SK-MEL-5 (cell line): Measurements from ENCODE around the gene TAS2R60. TPM values are rescaled to one million over a fixed set of nuclear protein-coding genes. Genes with fewer than 3 reads are reported as not detected.
"Not testable (repeated sequence)": the region's sequence is repeated elsewhere in the genome, so short reads cannot be mapped to it uniquely, and the experiment has no call there.

ENCODE experiments used
- DNase-seq: peaks from one replicate; pipeline ENCODE4 v3.0.0-alpha.2; 2016; ENCODE audit warnings: low read depth, low spot score
- in situ Hi-C: cut with HindIII; loops from 2 replicates; pipeline ENCODE4 v1.10.0; 2016; ENCODE audit warnings: low sequenced_read_pairs, high pct_unique_total_duplicates, low pct_unique_long_range_greater_than_20kb
- total RNA-seq: library from RNA; depleted of rRNA; stranded (reverse); fragments of >200 nt; shearing (Covaris generic); gene quantifications from 2 replicates; pipeline ENCODE4 v1.2.3, GENCODE V29; 2014

TAS2R60 gene
- total RNA-seq, 1 experiment from 2014 or later, result not detected

- in situ Hi-C loops, result no loop called here
- DNase-seq, result no peak
Measured at GRCh38 chr7:143407287-143408251, 35.7 kb upstream of the TAS2R60 start.

DNA sequence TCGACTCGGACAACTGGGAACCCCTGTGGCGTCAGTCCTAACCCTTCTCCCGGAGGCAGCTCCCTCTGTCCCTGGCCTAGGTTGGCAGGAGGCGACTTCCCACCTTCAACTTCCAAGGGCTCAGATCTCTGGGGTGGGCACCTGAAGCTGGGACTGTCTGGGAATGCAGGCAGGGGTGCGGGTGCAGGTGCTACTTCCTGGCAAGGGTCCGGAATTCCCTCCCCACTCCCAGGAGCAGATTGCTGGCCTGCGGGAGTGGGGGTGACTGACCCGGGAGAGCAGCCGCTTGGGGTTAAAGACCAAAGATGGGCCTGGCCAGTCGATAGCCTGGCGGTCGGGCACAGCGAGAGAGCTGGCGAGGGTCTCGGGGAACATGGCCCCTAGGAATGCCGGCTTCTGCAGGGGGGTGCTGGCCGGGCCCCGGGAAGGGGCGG, 35.0 kb upstream of the TAS2R60 start:
- no peak for DNase-seq
- in situ Hi-C loops, result no loop called here

- in situ Hi-C loops, result no loop called here
- no peak for DNase-seq
Measured at GRCh38 chr7:143408686-143409561, 34.3 kb upstream of the TAS2R60 start, which contains the start of gene EPHA1. Gene EPHA1 (minus strand): TSS chr7:143408856. CDS start chr7:143408805, 51 bp downstream.

DNA sequence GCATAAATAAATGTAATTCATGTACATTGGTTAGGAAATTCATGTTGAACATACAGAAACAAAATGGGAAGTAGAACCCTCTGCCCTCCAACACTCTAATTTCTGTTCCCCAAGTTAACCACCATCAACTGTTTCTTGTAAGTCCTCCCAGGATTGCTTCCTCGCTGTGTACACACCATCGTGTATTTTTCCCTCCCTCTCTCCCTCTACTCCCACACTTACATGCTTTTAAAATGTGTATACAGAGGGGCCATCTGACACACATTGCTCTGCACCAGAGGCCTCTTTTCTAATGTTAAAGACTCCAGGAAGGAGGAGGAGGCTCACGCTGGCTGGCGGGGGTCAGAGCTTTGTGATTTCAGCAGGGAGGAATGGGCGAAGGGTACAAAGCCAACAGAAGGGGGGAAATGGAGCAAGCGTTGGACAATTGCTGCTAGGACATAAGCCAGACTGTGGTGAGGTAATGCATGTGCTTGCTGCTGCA, 32.7 kb upstream of the TAS2R60 start:
- no peak for DNase-seq
- in situ Hi-C loops, result no loop called here

DNA sequence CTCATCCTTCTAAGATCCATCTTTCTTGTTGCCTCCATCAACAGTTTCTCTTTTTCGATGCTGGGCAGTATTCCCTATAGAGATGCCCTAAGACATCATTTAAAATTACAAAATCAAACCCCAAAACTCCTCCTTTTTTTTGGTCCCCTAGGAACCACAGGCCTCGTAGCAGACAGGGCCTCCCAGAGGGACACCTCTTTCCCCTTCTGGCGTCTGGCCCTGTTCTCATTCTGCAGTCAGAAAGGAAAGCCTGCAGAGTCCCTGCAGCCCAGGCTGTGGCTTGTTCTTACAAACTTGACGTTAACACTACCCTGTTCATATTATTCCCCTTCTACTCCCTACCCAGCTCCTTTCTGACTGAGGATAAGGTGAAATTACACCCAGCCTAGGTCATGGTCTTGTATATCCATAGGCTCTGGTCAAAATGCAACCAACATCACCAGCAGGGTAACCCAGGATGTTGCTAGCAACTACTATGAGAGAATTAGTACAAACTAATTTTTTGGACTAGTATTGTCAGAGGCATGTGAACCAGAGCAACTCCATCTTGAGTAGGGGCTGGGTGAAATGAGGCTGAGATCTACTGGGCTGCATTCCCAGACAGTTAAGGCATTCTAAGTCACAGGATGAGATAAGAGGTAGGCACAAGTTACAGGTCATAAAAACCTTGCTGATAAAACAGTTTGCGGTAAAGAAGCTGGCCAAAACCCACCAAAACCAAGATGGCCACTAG, 31.1 kb upstream of the TAS2R60 start:
- in situ Hi-C loops, result no loop called here
- DNase-seq, result no peak

DNA sequence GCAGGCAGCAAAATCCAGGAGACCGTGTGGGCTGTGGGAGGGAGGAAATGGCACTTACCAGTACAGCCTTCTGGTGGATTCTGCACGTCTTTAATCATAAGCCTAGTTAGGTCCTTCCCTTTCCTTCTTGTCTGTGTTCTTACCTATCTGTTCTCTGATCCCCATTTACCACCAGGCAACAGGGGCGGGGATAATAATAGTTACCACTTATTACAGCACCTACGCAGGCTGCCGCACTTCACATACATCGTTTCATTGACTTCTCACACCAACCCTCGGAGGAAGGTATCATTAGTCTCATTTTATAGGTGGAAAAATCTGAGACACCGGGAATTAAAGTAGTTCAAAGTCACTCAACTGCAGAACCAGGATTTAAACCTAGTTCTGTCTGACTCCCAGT, 30.1 kb upstream of the TAS2R60 start:
- no peak for DNase-seq
- in situ Hi-C loops, result no loop called here

DNA sequence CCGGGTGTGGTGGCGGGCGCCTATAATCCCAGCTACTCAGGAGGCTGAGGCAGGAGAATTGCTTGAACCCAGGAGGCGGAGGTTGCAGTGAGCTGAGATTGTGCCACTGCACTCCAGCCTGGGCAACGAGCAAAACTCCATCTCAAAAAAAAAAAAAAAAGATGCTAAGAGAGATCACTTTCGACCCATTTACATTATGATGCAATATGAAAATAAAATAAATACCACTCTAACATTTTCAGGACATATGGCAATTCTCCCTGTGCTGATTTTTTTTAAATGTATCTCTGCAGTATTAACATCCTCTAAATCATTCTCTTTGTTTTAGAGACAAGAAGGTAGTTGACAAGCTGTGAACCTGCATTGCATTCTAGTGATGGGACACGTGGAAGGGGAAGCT, 28.0 kb upstream of the TAS2R60 start:
- DNase-seq, in situ Hi-C loops: not testable (repeated sequence)

DNA sequence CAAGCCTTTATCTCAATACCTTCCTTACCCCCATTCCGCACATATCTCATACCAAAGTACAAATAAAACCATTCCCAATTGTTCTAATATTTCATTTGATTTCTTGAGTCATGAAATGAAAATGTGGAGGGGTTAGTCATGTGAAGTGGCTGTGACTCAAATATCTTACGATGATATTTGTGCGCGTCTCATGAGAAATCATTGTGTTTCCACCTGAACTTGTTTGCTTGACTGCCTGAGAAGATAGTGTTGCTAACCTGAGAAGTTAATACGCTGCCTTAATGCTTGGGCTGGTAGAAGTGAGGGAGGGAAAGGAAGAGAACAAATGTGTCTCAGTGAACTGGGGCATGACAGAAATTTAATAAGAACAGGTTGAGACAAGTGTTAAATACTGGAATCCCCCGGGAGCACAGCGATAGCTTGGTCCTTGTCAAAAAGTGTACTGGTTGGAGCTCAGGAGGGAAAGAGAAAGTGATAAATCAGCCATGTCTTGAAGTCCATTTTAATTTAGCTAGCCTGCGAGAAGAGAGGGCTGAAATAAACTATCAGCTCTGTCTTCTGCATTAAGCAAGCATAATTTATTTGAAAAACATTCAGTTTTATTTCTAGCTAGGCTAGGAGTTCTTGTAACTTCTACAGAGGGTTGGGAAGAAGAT, 27.4 kb upstream of the TAS2R60 start:
- in situ Hi-C loops, result no loop called here

GRCh38 chr7:143416565-143417149, 26.6 kb upstream of the TAS2R60 start:
- in situ Hi-C loops, result no loop called here
- DNase-seq, result peak; percentile 80

More for the DNA sequence above, 27.4 kb upstream of the TAS2R60 start:
- no peak for DNase-seq

DNA sequence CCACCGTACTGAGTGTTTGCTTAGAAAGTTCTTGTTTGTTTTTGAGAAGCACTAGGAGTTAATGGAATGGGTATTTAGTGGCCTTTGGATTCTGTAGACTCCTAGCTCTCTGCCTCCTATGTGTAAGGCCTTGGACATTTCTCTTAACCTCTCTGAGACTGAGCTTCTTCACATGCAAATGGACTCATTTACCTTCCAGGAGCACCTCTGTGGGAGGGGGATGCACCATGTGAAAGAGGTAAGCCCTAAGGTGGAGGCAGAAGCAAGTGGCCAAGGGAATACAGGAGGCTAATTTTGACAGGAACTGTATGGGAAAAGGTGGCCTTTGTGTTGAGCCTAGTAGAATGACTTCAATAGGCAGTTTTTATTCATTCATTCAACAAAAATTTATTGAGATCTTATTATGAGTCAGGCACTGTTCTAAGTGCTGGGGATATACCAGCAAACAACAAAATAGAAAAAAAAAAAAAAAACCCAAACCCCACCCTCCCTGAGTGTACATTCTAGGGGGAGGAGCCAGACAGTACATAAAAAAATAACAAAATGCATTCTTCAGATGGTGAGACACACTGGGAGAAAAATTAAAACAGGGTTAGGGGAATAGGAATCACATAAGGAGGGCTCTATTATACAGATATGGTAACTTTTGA, 25.4 kb upstream of the TAS2R60 start:
- in situ Hi-C loops, result no loop called here
- DNase-seq, result no peak

GRCh38 chr7:143418681-143419458, 24.4 kb upstream of the TAS2R60 start:
- in situ Hi-C loops, result no loop called here
- DNase-seq, result no peak

GRCh38 chr7:143419880-143420279, 23.4 kb upstream of the TAS2R60 start:
- in situ Hi-C loops, result no loop called here
- DNase-seq, result no peak

DNA sequence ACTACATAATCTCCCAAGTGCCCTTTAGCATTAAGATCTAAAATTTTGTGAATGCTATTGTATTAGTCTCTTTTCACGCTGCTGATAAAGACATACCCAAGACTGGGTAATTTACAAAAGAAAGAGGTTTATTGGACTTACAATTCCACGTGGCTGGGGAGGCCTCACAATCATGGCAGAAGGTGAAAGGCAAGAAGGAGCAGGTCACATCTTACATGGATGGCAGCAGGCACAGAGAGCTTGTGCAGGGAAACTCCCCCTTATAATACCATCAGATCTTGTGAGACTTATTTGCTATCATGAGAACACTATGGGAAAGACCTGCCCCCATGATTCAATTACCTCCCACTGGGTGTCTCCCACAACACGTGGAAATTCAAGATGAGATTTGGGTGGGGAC, 22.6 kb upstream of the TAS2R60 start:
- DNase-seq, in situ Hi-C loops: not testable (repeated sequence)

- no peak for DNase-seq
- in situ Hi-C loops, result no loop called here
Measured at GRCh38 chr7:143422033-143422432, 21.2 kb upstream of the TAS2R60 start.

DNA sequence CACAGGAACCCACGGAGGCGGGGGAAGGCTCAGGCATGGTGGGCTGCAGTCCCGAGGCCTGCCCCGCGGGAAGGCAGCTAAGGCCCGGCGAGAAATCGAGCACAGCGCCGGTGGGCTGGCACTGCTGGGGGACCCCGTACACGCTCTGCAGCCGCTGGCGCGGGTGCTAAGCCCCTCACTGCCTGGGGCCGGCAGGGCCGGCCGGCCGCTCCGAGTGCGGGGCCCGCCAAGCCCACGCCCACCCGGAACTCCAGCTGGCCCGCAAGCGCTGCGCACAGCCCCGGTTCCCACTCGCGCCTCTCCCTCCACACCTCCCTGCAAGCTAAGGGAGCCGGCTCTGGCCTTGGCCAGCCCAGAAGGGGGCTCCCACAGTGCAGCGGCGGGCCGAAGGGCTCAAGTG, 18.8 kb upstream of the TAS2R60 start:
- in situ Hi-C loops, DNase-seq: not testable (repeated sequence)
